ENCODE data around the gene TM9SF1. TPM values are rescaled to one million over a fixed set of nuclear protein-coding genes. Genes with fewer than 3 reads are reported as not detected.

Gene TM9SF1
- total and polyA plus RNA-seq, 2 of the 13 experiments (the other 11 are each of a cell fraction or from before 2014, with no cell fraction given), result 83.2 to 110 TPM

GRCh38 chr14:24185026-24185425, 10.2 kb downstream of the TM9SF1 start (continued):
- no peak for TF ChIP-seq STAG1 (CRISPR knock-in tag; IDR thresholded peaks at IDR 0.05)
- TF ChIP-seq MAFG (CRISPR knock-in tag; IDR thresholded peaks at IDR 0.05), result no peak
- TF ChIP-seq MIER3 (CRISPR knock-in tag; IDR thresholded peaks at IDR 0.05; ENCODE audit: borderline replicate concordance), result no peak
- TF ChIP-seq ZSCAN12 (CRISPR knock-in tag; IDR thresholded peaks at IDR 0.05), result no peak
- 0 out of 2 replicates have a peak, but pooled peaks have one; percentile 61 for TF ChIP-seq ZNF598 (CRISPR knock-in tag; IDR thresholded peaks at IDR 0.05; ENCODE audit: borderline replicate concordance)
- 0 out of 2 replicates have a peak, but pooled peaks have one; percentile 32 for TF ChIP-seq HES4 (CRISPR knock-in tag; IDR thresholded peaks at IDR 0.05; ENCODE audit: borderline replicate concordance)
- TF ChIP-seq ZNF407 (CRISPR knock-in tag; IDR thresholded peaks at IDR 0.05; ENCODE audit: not compliant biosample characterization), result peak; percentile 62
- TF ChIP-seq NPAS2 (CRISPR knock-in tag; IDR thresholded peaks at IDR 0.05; ENCODE audit: borderline replicate concordance), result 0 out of 2 replicates have a peak, but pooled peaks have one; percentile 19
- TF ChIP-seq ZIK1 (CRISPR knock-in tag; IDR thresholded peaks at IDR 0.05; ENCODE audit: borderline replicate concordance, low read depth), result no peak
- TF ChIP-seq MYC (CRISPR knock-in tag; IDR thresholded peaks at IDR 0.05; ENCODE audit: borderline replicate concordance), result peak; percentile 27; the same call in 1 of the 2 replicates
- TF ChIP-seq ZNF280B (CRISPR knock-in tag; IDR thresholded peaks at IDR 0.05; ENCODE audit: borderline replicate concordance), result 0 out of 2 replicates have a peak, but pooled peaks have one; percentile 38
- no peak for TF ChIP-seq SUZ12 (IDR thresholded peaks at IDR 0.05; ENCODE audit: low read depth, low read length)
- no peak for TF ChIP-seq ATM (IDR thresholded peaks at IDR 0.05; ENCODE audit: borderline replicate concordance)
- TF ChIP-seq ZSCAN21 (CRISPR knock-in tag; IDR thresholded peaks at IDR 0.05; ENCODE audit: borderline replicate concordance), result no peak
- TF ChIP-seq ZNF883 (CRISPR knock-in tag; IDR thresholded peaks at IDR 0.05; ENCODE audit: not compliant biosample characterization), result peak; percentile 60
- no peak for TF ChIP-seq ZBTB8A (CRISPR knock-in tag; IDR thresholded peaks at IDR 0.05; ENCODE audit: borderline replicate concordance, low read depth)
- peak; percentile 49; the same call in 1 of the 2 replicates for TF ChIP-seq CREBL2 (CRISPR knock-in tag; IDR thresholded peaks at IDR 0.05; ENCODE audit: borderline replicate concordance)
- TF ChIP-seq MAFF (IDR thresholded peaks at IDR 0.05; ENCODE audit: low read depth, low read length), result no peak
- no peak for TF ChIP-seq YEATS2 (CRISPR knock-in tag; IDR thresholded peaks at IDR 0.05; ENCODE audit: borderline replicate concordance)
- TF ChIP-seq DR1 (CRISPR knock-in tag; IDR thresholded peaks at IDR 0.05), result no peak
